Progenitor cell of endocrine pancreas (in vitro differentiated cells): Measurements from ENCODE around the gene MAP4. TPM values are rescaled to one million over a fixed set of nuclear protein-coding genes. Genes with fewer than 3 reads are reported as not detected.
A peak's percentile ranks its signal among the peaks of the same experiment; 100 is the strongest.
"Not testable (repeated sequence)": the region's sequence is repeated elsewhere in the genome, so short reads cannot be mapped to it uniquely, and the experiment has no call there.

Experiments used
- DNase-seq: peaks from one replicate; pipeline ENCODE4 v3.0.0; 2021; ENCODE audit warnings: low spot score; ENCODE audit not compliant: unreplicated experiment
- H3K27ac Mint-ChIP-seq: 2 replicates; pipeline ENCODE4 v1.8.0; 2021; ENCODE audit warnings: mild to moderate bottlenecking, moderate library complexity, mixed read lengths
- H3K27me3 Mint-ChIP-seq: 2 replicates; pipeline ENCODE4 v1.8.0; 2021; ENCODE audit warnings: mixed read lengths
- H3K36me3 Mint-ChIP-seq: 2 replicates; pipeline ENCODE4 v1.8.0; 2022; ENCODE audit warnings: mixed read lengths; ENCODE audit not compliant: insufficient read depth
- H3K4me1 Mint-ChIP-seq: 2 replicates; pipeline ENCODE4 v1.8.0; 2021; ENCODE audit warnings: low read depth, mixed read lengths
- H3K4me3 Mint-ChIP-seq: 2 replicates; pipeline ENCODE4 v1.8.0; 2021; ENCODE audit warnings: low read depth, mild to moderate bottlenecking, moderate library complexity, mixed read lengths
- H3K9me3 Mint-ChIP-seq: 2 replicates; pipeline ENCODE4 v1.8.0; 2021; ENCODE audit warnings: low read depth, mixed read lengths
- CTCF ChIP-seq: fragments of 200-600 bp; sonication (generic); IDR thresholded peaks from one replicate; pipeline ENCODE4 v1.5.0; 2021; ENCODE audit warnings: antibody characterized with exemption, mild to moderate bottlenecking; ENCODE audit not compliant: unreplicated experiment
- total RNA-seq: library from RNA; stranded (reverse); gene quantifications from 2 replicates; pipeline ENCODE4 v1.2.1, GENCODE V29; 2021

Gene MAP4
- total RNA-seq, 1 donor from 2014 or later, result 121 TPM

- peak overlapping the region; percentile 96 for H3K27ac Mint-ChIP-seq
These were observed 124.6 kb downstream of the MAP4 start for GRCh38 chr3:47891613-47892005.

GRCh38 chr3:47890828-47891612 lies 125.2 kb downstream of the MAP4 start:
- TF ChIP-seq CTCF, result no peak
- H3K27ac Mint-ChIP-seq, result peak overlapping the region; percentile 96
- H3K27me3 Mint-ChIP-seq, result no peaks in the 10 kb centered on the region
- H3K9me3 Mint-ChIP-seq, result no peaks in the 10 kb centered on the region
- no peak for DNase-seq
- H3K36me3 Mint-ChIP-seq, result peaks cover 26% of the 10 kb centered on the region
- H3K4me3 Mint-ChIP-seq, result no peak overlapping the region
- peaks cover 50% of the 10 kb centered on the region for H3K4me1 Mint-ChIP-seq

More at GRCh38 chr3:47891613-47892005, 124.6 kb downstream of the MAP4 start:
- Mint-ChIP-seq H3K4me1 (peaks cover 47% of the 10 kb centered on the region), H3K27me3 (no peaks in the 10 kb centered on the region), H3K36me3 (peaks cover 25% of the 10 kb centered on the region), H3K9me3 (no peaks in the 10 kb centered on the region), H3K4me3 (no peak overlapping the region)
- DNase-seq, result no peak
- no peak for TF ChIP-seq CTCF

GRCh38 chr3:47890126-47890827 lies 125.9 kb downstream of the MAP4 start:
- Mint-ChIP-seq H3K9me3 (no peaks in the 10 kb centered on the region), H3K27me3 (no peaks in the 10 kb centered on the region), H3K4me1 (peaks cover 49% of the 10 kb centered on the region), H3K36me3 (peaks cover 24% of the 10 kb centered on the region), H3K27ac (peak overlapping the region; percentile 96), H3K4me3 (peak overlapping the region; percentile 22)
- DNase-seq, result no peak
- no peak for TF ChIP-seq CTCF

- H3K4me1 Mint-ChIP-seq, result peaks cover 60% of the 10 kb centered on the region
- no peak overlapping the region for H3K4me3 Mint-ChIP-seq
- TF ChIP-seq CTCF, result no peak
- no peak for DNase-seq
- H3K27ac Mint-ChIP-seq, result peak overlapping the region; percentile 96
- H3K9me3 Mint-ChIP-seq, result peaks cover 3% of the 10 kb centered on the region
- no peaks in the 10 kb centered on the region for H3K27me3 Mint-ChIP-seq
- peaks cover 31% of the 10 kb centered on the region for H3K36me3 Mint-ChIP-seq
These were observed 127.0 kb downstream of the MAP4 start for GRCh38 chr3:47888986-47889757.

GRCh38 chr3:47887991-47888390 lies 128.2 kb downstream of the MAP4 start:
- H3K4me1 Mint-ChIP-seq, result peaks cover 62% of the 10 kb centered on the region
- H3K4me3 Mint-ChIP-seq, H3K27ac Mint-ChIP-seq: not testable (repeated sequence)

More at GRCh38 chr3:47887991-47888390, 128.2 kb downstream of the MAP4 start:
- DNase-seq, H3K9me3 Mint-ChIP-seq, H3K27me3 Mint-ChIP-seq: not testable (repeated sequence)
- H3K36me3 Mint-ChIP-seq, result peaks cover 35% of the 10 kb centered on the region
